ENCODE data around the gene CAPN10.

GRCh38 chr2:240615396-240615795 is 28.9 kb downstream of the CAPN10 start:
- no peak for TF ChIP-seq EZH2phosphoT487 (IDR thresholded peaks at IDR 0.05; ENCODE audit: insufficient read depth, low read depth)
- TF ChIP-seq EZH2 (IDR thresholded peaks at IDR 0.05; ENCODE audit: insufficient read depth, poor library complexity, severe bottlenecking): no peak

Data from GM23248 (cell line).